Measurements from ENCODE around the gene CACNA1G. TPM values are rescaled to one million over a fixed set of nuclear protein-coding genes. Genes with fewer than 3 reads are reported as not detected.

Gene CACNA1G
- 0.06 and 0.07 TPM in 2 replicates for total RNA-seq (2014; rRNA removed; shearing (Covaris generic))
- 0.06 and 0.40 TPM in 2 replicates for polyA plus RNA-seq (2014; cell fraction: nucleus; rRNA removed)

DNA sequence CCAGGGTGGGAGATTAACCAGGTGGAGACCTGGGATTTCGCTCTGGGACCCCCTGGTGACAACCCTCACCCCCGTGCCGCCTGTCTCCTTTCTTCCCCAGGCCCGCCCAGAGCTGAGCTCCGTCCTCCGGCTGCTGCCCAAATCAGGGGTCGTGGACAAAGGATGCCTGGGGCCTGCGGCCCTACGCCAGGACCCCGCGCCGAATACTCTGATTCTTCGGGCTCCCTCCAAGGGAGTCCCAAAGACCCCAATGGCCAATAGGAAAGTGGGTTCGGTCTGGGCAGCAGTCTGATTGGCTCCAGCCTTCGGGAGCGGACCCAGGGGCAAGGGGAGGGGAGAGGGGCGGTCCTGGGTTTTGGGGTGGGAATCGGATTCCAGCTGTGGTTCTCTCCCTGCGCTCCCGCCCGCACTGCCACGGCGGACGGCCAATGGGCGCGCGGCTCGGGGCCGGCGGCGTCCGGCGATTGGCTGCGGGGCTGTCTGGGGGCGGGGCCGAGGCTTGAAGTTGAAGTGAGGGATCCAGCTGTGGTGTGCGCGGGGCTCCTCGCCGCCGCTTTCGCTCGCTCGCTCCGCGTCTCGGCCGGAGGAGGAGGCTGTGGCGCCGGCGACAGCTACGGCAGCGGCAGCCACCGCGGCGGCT is at the start of gene CACNA1G:
CACNA1G (plus strand) TSS at position 531 of the 640 bp plus-strand sequence. CDS start 745 bp downstream, outside the sequence.
- DNase-seq (ENCODE audit: extremely low read depth, low read depth), result peak; percentile 84

DNA sequence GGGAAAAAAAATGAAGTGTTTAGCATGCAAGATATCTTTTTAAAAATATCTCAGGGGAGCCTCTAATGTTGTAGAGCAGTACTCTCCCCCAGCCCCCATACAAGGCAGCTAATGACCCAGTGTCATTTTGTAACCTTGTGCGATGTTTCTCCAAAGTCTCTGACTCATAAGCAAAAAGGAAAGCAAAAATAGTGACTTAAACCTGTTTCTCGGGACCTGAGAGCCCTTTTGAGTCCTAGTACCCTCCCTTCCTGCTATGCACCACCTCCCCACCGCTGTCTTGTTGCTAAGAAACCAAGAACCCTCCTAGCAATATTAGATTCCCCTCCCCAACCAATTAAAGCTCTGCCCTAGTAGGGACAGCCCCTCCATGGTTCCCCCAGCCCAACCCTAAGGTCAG is 49.5 kb upstream of the CACNA1G start:
- no peak for DNase-seq (ENCODE audit: extremely low read depth, low read depth)

GRCh38 chr17:50513495-50513894 is 47.0 kb upstream of the CACNA1G start:
- no peak for DNase-seq (ENCODE audit: extremely low read depth, low read depth)

- no peak for DNase-seq (ENCODE audit: extremely low read depth, low read depth)
Measured at GRCh38 chr17:50514388-50514787, 46.1 kb upstream of the CACNA1G start.

- no peak for DNase-seq (ENCODE audit: extremely low read depth, low read depth)
Measured at GRCh38 chr17:50514936-50515702, 45.4 kb upstream of the CACNA1G start.

DNA sequence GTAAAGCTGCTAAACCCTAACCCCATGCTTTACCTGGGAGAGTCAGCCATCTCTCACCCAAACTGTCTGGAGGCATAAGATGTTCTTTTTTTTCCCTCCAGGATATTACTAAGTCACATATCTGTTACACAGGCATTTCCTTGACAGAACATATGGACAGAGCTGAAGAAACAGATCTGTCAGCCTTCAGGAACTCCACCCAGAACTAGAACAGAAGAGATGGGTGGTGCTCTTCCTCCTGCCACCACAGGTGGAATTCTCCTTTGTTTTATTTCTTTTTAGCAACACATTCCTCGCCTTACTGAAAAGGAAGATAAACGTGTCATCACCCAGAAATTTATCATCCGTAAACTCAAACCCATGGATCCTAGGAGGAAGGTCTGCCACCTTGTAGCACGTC is 43.5 kb upstream of the CACNA1G start:
- DNase-seq (ENCODE audit: extremely low read depth, low read depth), result no peak

DNA sequence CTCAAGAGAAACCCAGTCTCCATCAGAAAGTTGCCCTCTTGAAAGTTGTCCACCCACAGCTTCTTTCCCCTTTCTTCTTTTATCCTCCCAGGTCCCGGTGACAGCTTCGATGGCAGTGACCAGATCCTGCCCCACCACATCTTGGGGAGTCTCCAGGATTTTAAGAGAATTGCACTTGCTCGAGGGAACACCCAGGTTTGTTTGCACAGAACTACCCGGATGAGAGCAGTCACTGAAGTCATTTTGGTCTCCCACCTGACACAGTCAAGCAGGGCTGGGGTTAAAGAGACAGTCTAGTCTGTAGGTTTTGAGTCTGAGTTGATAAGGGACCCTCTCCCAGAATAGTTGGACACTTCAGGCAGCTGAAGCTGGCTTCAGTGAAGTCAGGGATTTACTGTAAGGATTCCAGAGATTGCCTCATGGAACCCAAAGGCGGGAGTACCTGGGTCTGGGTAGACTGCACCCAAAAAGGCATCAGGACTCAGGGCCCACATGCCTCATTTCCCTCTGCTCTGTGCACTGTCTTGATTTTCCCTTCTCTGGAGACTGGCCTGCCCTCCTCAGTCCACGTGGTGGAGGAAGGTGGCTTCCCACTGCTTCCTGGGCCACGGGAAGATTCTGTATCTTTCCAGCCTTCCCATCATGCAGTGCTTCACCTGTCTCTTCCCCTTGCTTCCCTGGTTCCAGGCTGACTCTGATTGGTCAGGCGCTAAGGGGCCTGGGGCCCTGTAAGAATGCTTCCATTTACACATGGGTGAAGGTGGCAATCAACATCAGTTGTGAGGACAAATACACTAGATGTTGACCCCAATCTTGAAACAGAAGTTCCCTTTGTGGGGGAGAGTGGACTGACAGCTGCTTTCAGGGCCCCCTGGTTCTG is 42.8 kb upstream of the CACNA1G start:
- no peak for DNase-seq (ENCODE audit: extremely low read depth, low read depth)

- no peak for DNase-seq (ENCODE audit: extremely low read depth, low read depth)
Measured at GRCh38 chr17:50518384-50519023, 42.0 kb upstream of the CACNA1G start.

DNA sequence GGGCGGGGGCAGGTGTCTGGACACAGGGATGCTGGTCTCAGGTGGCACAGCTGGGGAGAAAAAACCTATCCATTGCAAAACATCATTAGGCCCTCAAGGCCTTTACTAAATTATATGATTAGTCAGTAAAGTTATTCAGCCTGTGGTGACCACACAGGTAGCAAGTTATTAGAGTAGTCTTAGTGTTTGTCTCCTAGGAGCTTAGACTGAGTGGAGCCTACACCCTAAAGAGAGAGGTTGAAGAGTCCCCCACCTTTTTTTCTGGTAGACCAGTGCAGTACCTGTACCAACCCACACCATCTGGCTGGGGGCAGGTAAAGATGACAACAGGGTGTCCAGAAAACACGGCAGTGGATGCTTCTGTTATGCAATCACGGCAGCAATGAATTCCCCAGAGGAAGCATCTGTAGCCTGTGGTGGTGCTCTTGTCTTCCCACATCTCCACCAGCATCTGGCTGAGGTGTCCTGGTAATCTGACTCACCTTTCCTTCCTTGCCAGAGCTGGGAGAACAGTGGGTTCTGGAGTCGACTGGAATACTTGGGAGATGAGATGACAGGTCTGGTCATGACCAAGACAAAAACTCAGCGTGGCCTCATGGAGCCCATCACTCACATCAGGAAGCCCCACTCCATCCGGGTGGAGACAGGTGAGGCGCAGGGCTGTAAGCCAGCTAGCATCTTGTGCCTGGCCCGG is 41.2 kb upstream of the CACNA1G start:
- no peak for DNase-seq (ENCODE audit: extremely low read depth, low read depth)

DNA sequence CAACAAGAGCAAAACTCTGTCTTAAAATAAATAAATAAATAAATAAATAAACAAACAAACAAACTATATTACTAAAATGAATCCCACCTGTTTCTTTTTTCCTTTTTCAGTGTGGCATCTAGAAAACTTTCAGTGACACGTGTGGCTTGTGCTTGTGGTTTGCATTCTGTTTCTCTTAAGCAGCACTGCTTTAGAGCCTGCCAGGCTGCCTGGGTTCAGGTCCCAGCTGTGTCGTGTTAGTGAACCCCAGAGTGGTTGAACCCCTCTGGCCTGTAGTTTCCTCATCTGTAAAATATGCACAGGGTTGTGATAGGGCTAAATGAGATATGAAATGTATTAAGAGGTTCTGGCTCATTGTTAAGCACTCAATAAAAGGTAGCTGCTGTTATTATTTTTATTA is 40.0 kb upstream of the CACNA1G start:
- no peak for DNase-seq (ENCODE audit: extremely low read depth, low read depth)

DNA sequence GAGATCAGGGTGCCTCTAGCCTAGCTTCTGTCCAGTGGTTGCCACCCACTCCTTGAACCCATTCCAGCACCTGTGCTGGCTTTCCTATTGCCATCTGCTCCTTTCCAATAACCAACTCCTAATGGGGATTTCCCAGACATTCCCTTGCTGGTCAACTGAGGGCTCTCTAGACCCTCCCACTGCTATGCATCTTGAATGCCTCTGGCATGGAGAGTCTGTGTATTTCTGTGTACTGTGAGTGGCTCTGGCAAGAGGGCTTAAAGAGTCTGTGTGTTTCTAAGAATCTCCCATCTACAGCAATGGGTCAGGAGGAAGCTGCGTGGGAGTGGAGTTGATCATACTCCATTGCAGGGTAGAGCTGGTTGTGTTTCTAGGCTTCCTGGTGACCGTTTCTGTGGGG is 39.0 kb upstream of the CACNA1G start:
- no peak for DNase-seq (ENCODE audit: extremely low read depth, low read depth)

GRCh38 chr17:50522766-50523165 is 37.7 kb upstream of the CACNA1G start:
- DNase-seq (ENCODE audit: extremely low read depth, low read depth), result no peak

DNA sequence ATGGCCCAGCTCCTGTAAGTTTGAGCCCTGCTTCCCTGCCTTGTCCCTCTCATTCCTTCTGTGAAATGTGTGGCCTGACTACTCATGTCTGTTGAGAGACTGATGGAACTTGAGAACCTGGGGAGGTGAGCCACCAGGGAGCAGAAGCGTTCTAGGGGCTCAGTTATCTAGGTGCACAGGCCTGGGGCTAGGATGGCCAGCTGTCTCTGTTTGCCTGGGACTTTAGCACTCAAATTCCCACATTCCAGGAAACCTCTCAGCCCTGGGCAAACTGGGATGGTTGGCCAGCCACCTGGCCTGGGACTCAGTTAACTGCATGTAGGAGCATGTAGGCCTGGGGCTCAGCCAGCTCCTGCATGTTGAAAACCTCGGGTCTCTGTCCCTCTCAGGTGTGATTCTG is 37.3 kb upstream of the CACNA1G start:
- no peak for DNase-seq (ENCODE audit: extremely low read depth, low read depth)

DNA sequence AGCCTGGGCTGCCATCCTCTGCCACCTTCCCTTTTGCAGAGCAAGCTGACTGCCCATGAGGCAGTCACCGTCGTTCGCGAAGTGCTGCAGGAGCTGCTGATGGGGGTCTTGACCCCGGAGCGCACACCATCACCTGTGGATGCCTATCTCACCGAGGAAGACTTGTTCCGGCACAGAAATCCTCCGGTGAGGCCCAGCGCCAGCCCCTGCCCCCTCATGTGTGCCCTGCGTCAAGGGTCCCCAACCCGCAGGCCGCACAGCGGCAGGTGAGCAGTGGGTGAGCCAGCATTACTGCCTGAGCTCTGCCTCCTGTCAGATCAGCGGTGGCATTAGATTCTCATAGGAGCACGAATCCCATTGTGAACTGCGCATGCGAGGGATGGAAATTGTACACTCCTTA is 35.7 kb upstream of the CACNA1G start:
- DNase-seq (ENCODE audit: extremely low read depth, low read depth), result no peak

GRCh38 chr17:50527155-50527762 is 33.3 kb upstream of the CACNA1G start:
- no peak for DNase-seq (ENCODE audit: extremely low read depth, low read depth)

DNA sequence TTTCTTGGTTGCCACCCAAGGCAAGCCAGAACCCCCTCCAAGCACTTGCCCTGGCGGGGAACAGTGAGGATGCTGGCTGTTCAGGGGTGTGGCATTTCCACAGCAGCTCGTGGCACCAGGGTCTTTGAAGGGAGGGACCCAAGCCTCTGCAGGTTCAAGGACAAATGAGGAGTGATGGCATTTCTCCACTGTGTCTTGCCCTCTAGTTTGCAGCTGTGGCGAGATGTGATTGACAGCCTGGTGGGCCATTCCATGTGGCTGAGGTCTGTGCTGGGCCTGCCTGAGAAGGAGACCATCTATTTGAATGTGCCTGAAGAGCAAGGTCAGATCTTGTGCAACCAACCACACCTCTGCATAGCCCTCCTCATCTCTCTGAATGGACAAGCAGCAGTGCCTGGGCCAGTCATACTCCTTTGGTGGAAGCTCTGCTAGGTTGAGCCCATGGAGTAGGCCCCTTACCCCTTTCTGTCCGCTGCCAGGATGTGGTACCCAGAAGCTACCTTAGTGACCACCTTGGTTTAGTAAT is 32.5 kb upstream of the CACNA1G start:
- no peak for DNase-seq (ENCODE audit: extremely low read depth, low read depth)

DNA sequence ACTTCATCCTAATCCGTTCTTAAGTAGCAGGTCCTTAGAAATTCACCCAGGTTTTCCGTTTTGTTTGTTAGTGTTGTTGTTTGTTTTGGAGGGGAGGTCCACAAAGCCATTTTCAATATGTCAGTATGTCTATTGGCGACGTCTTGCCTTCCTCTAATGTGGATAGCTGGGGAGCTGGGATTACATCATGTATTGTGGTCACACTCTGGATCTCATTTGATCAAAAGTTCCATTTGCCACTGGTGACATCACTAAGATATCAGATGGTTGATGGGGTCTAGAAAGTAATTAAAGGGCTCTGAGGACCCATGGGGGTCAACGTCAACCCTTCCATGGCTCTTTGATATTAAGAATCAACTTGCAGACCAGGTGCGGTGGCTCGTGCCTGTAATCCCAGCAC is 30.7 kb upstream of the CACNA1G start:
- DNase-seq (ENCODE audit: extremely low read depth, low read depth), result no peak

DNA sequence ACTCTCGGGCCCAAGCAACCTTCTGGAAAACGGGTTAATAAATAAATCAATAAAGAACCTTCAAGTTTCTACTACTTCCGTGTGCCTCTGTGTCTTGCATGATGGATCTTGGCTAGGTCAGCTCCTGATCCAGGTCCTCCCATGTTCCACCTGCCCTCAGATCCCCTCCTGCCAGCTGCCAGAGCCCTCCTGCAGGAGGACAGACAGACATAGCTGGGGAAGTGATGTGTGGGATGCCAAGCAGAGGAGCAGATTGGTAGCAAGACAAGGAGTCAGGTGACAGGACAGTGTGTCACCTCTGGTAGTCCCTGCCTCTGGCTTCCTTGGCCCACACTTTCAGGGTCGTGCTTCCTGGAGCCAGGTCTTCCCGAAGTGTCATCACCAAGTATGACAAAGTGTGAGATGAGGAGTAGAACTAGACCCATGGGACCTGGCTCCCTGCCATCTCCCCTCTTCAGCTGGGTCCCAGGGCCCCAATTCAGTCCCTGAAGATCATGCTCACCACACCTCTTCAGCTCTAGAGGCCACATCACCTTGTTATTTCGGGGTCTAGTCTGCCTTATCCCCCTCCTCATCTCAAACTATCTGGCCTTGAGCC is 29.0 kb upstream of the CACNA1G start:
- DNase-seq (ENCODE audit: extremely low read depth, low read depth), result no peak

GRCh38 chr17:50532452-50533024 is 28.0 kb upstream of the CACNA1G start, which contains the start of gene EPN3:
Gene EPN3, plus strand, starts transcription at chr17:50532735. Its CDS starts 3,822 bp downstream, at chr17:50536557.
- DNase-seq (ENCODE audit: extremely low read depth, low read depth), result no peak

Data from NCI-H460 (cell line).